Activated T-helper 2 cell treated with anti-CD3 and anti-CD28 coated beads, Interferon-gamma antibody, Interleukin-2, Interleukin-4, amounts not matched to agents 10 μg/mL and 5 μg/mL and 100 μg/mL, durations not matched to agents 14 hours and 24 hours and 36 hours (primary cell): ENCODE measurements around the gene CDH1. TPM values are rescaled to one million over a fixed set of nuclear protein-coding genes. Genes with fewer than 3 reads are reported as not detected.

ENCODE experiments used
- DNase-seq: peaks from one replicate; pipeline ENCODE4 v3.0.0; 2021; ENCODE audit warnings: low spot score
- H3K27ac Mint-ChIP-seq: one replicate; pipeline ENCODE4 v1.8.0; 2021; ENCODE audit warnings: mixed read lengths
- H3K27me3 Mint-ChIP-seq: one replicate; pipeline ENCODE4 v1.8.0; 2021; ENCODE audit warnings: low read depth, mixed read lengths
- H3K36me3 Mint-ChIP-seq: one replicate; pipeline ENCODE4 v1.8.0; 2021; ENCODE audit warnings: low read depth, mixed read lengths
- H3K4me1 Mint-ChIP-seq: one replicate; pipeline ENCODE4 v1.8.0; 2021; ENCODE audit warnings: low read depth, mixed read lengths
- H3K4me3 Mint-ChIP-seq: one replicate; pipeline ENCODE4 v1.8.0; 2021; ENCODE audit warnings: low read depth, mild to moderate bottlenecking, moderate library complexity, mixed read lengths
- H3K9me3 Mint-ChIP-seq: one replicate; pipeline ENCODE4 v1.8.0; 2021; ENCODE audit warnings: mixed read lengths
- intact Hi-C: fragments of 100-400 bp; cut with micrococcal nuclease; formaldehyde crosslinking; loops from one replicate; pipeline ENCODE4 v1.15.1; 2023
- total RNA-seq: library from RNA; stranded (reverse); gene quantifications from 2 replicates; pipeline ENCODE4 v1.2.3, GENCODE V29; 2022

Gene CDH1
- total RNA-seq, 1 donor from 2014 or later = 1.0 TPM

DNA sequence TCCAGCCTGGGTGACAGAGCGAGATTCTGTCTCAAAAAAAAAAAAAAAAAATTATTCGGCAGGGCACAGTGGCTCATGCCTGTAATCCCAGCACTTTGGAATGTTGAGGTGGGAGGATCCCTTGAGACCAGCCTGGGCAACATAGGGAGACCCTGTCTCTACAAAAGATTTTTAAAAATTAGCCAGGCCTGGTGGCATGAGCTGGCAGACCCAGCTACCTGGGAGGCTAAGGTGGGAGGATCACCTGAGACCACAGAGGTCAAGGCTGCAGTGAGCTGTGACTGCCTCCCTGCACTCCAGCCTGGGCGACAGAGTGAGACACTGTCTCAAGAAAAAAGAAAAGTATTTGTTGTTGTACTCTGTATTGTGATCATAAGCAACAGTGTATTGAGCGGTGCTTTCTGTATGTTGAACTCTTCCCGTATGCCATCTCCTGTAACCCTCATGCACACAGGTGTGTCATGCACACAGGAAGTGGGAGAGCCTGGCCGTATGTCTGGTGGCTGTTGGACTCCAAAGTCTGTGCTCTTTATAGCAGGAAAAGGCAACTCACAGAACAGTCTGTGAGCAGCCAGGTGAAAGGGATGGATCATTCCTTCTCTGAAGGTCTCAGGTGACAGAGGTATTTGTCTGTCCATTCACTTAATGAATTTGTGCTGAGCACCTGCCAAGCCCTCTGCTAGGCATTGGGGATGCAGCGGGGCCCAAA, 17.1 kb downstream of the CDH1 start:
- Mint-ChIP-seq H3K27ac (peak overlapping the region; percentile 17), H3K4me3 (no peak overlapping the region), H3K4me1 (peaks cover 54% of the 10 kb centered on the region), H3K27me3 (peaks cover 6% of the 10 kb centered on the region), H3K9me3 (no peaks in the 10 kb centered on the region), H3K36me3 (no peaks in the 10 kb centered on the region)
- intact Hi-C loops = no loop called here
- DNase-seq = no peak

DNA sequence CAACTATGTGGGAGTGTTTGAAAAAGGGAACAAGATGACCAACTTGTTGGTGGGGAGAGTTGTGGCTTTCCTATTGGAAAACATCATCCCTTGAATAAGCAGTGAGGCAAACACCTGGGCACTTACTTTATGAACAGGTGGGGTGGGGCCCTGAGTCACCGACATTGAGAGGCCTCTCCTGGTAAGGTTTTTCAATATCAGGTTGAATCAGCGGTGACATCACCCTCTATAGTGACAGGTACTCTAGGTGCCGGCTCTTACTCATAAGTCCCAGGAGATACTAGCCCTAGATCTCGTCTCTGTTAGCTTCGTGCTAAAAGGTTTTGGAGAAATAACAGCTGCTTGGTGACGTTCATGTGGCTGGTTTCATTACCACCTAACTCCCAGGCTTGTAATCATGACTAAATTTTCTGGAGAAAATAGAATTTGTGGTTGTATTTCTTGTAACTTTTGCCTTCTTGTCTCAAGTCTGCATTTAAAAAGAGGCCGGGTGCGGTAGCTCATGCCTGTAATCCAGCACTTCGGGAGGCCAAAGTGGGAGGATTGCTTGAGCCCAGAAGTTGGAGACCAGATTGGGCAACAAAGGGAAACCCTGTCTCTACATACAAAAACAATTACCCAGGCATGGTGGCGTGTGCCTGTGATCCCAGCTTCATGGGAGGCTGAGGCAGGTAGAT, 19.3 kb downstream of the CDH1 start:
- peak overlapping the region; percentile 9 for H3K4me3 Mint-ChIP-seq
- DNase-seq = peak; percentile 55
- no peaks in the 10 kb centered on the region for H3K27me3 Mint-ChIP-seq
- no peaks in the 10 kb centered on the region for H3K36me3 Mint-ChIP-seq
- intact Hi-C loops = loop anchor here (1.0 to 2.0 kb wide), 5 partner anchors 8 to 410 kb away; partner anchors contain the start of gene TANGO6
- no peaks in the 10 kb centered on the region for H3K9me3 Mint-ChIP-seq
- H3K27ac Mint-ChIP-seq = peak overlapping the region; percentile 89
- H3K4me1 Mint-ChIP-seq = peaks cover 63% of the 10 kb centered on the region

DNA sequence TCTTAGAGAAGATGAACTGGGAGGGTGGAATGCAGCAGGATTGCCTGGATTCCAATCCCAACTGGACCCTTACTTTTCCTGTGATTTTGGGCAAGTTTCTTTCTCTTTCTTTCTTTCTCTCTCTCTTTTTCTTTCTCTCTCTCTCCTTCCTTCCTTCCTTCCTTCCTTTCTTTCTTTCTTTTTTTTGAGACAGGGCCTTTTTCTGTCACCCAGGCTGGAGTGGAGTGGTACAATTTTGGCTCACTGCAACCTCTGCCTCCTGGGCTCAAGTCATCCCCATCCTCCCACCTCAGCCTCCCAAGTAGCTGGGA, 20.5 kb downstream of the CDH1 start:
- intact Hi-C loops = loop anchor here (2.0 kb wide), 1 partner anchor 85 kb away; the partner anchor contains the start of gene TANGO6
- H3K4me1 Mint-ChIP-seq = peaks cover 59% of the 10 kb centered on the region

DNA sequence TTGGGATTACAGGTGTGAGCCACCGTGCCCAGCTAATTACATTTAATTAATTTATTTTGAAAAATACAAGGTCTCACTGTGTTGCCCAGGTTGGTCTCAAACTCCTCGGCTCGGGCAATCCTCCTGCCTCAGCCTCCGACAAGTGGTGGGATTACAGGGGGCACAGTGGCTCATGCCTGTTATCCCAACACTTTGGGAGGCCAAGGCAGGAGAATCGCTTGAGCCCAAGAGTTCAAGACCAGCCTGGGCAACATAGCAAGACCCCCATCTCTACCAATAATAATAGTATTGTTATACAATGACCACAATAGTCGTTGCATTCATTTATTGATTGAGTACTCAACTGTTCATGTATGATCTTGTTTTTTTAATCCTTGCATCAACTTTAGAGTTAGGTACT, 22.0 kb downstream of the CDH1 start:
- Mint-ChIP-seq H3K27ac (no peak overlapping the region), H3K27me3 (no peaks in the 10 kb centered on the region), H3K9me3 (no peaks in the 10 kb centered on the region), H3K4me1 (peaks cover 60% of the 10 kb centered on the region), H3K4me3 (no peak overlapping the region), H3K36me3 (no peaks in the 10 kb centered on the region)
- intact Hi-C loops = no loop called here
- no peak for DNase-seq

More for the DNA sequence above, 20.5 kb downstream of the CDH1 start:
- DNase-seq = no peak
- H3K4me3 Mint-ChIP-seq = peak overlapping the region; percentile 57
- no peaks in the 10 kb centered on the region for H3K27me3 Mint-ChIP-seq
- H3K27ac Mint-ChIP-seq = peak overlapping the region; percentile 89
- no peaks in the 10 kb centered on the region for H3K36me3 Mint-ChIP-seq
- H3K9me3 Mint-ChIP-seq = no peaks in the 10 kb centered on the region

DNA sequence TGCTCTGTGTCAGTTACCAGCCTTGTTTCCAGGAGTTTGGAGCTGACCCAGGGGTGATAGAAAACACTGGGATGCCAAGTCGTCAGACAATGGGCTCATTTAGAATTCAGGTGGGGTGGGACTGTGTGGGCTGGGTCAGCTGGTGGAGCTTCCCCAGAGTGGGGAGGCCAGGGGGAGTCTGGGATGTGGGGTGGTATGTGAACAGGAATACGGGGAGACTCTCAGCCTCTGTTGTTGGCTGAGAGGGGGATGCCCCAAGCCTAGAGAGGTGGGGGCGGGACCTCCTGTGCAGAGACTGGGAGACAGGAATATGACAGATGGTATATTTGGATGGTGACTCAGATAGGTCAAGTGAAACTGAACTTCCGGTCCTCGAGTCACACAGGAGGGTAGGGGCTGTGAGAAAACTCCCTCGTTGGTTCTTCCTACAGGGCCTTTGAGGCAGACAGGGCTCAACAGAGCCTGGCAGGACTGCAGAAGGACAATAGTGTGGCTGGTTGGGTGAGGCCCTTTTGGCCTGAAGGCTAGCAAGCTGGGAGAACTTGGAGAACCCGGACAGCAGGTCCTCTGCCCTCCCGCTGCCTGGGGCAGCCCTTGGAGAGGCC, 23.7 kb downstream of the CDH1 start:
- DNase-seq = peak; percentile 24
- Mint-ChIP-seq H3K36me3 (no peaks in the 10 kb centered on the region), H3K4me1 (peaks cover 61% of the 10 kb centered on the region), H3K4me3 (no peak overlapping the region), H3K27me3 (no peaks in the 10 kb centered on the region), H3K9me3 (no peaks in the 10 kb centered on the region), H3K27ac (peak overlapping the region; percentile 23)
- intact Hi-C loops = no loop called here

DNA sequence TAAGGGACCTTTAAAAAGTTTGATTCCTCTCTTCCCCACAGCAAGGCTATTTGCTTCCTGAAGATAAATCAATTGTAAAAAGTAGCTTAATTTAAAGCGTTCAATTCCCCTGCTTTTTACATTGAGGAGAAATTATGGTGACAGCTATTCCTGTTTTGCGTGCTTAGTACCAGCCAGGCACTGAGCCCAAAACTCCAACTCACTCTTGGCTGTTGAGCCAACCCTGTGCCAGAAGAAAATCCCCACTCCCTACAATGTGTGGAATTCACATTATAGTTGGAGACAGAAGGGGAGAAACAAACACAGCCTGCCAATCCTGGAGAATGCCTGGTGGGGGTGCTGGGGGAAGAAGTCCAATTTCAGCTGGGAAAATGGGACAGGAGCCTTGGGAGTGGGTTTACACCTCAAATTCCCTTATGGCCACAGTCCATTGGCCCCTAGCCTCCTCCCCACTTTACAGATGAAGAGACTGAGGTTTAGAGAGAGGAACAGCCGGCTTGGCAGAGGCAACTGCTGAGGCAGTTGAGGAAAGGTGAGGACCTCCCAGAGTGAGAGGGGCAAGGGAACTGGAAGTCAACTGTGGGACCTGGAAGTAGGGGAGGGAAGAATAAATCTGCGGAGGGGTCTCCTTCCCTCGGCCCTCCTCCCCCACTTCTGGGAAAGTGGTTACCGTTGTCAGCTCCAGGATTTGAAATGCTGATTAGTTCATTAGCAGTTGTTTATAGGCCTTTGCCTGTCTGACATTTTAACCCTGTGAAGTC, 26.1 kb downstream of the CDH1 start:
- DNase-seq = no peak
- Mint-ChIP-seq H3K27ac (no peak overlapping the region), H3K36me3 (no peaks in the 10 kb centered on the region), H3K27me3 (peaks cover 4% of the 10 kb centered on the region), H3K4me3 (no peak overlapping the region), H3K4me1 (peaks cover 50% of the 10 kb centered on the region), H3K9me3 (no peaks in the 10 kb centered on the region)
- intact Hi-C loops = no loop called here

DNA sequence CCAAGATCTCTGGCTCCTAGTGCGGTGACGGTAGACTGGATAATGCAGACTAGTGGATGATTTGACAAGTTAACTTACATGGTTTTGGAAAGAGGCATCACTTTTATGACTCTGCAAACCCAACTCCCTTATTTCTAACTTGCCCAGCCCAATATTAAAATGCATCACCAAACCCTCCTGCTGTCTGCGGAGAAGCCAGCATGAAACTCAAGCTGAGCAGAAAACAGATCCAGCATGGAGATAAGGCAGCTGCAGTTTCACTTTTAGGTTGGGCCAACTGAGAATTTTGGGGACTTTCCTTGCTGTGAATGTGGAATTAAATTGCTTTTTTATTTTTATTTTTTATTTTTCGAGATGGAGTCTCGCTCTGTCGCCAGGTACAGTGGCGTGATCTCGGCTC, 27.8 kb downstream of the CDH1 start:
- intact Hi-C loops = loop anchor here (1.0 kb wide), 3 partner anchors 9 to 45 kb away; no protein-coding TSS in a partner anchor
- H3K4me3 Mint-ChIP-seq = peak overlapping the region; percentile 45
- H3K27ac Mint-ChIP-seq = peak overlapping the region; percentile 84
- H3K27me3 Mint-ChIP-seq = peaks cover 13% of the 10 kb centered on the region
- peaks cover 43% of the 10 kb centered on the region for H3K4me1 Mint-ChIP-seq
- DNase-seq = peak; percentile 61
- no peaks in the 10 kb centered on the region for H3K36me3 Mint-ChIP-seq
- H3K9me3 Mint-ChIP-seq = no peaks in the 10 kb centered on the region

DNA sequence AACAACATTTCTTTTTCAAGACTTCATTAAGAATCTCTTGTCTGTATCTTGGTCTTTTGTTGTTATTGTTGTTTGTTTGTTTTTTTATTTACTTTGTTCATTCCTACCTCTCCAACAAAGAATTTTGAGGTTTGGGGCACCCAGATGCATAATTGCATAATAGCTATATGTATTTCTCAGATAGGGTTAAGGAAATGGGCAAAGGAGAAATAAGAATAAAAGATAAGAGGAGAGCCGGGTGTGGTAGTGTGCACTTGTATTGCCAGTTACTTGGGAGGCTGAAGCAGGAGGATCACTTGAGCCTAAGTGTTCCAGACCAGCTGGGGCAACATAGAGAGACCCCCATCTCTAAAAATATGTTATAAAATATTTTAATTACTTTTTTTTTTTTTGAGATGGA, 30.5 kb downstream of the CDH1 start:
- H3K27ac Mint-ChIP-seq = no peak overlapping the region
- H3K27me3 Mint-ChIP-seq = peaks cover 23% of the 10 kb centered on the region
- no peak overlapping the region for H3K4me3 Mint-ChIP-seq
- intact Hi-C loops = no loop called here
- no peaks in the 10 kb centered on the region for H3K36me3 Mint-ChIP-seq
- DNase-seq = no peak
- peaks cover 31% of the 10 kb centered on the region for H3K4me1 Mint-ChIP-seq
- H3K9me3 Mint-ChIP-seq = no peaks in the 10 kb centered on the region

DNA sequence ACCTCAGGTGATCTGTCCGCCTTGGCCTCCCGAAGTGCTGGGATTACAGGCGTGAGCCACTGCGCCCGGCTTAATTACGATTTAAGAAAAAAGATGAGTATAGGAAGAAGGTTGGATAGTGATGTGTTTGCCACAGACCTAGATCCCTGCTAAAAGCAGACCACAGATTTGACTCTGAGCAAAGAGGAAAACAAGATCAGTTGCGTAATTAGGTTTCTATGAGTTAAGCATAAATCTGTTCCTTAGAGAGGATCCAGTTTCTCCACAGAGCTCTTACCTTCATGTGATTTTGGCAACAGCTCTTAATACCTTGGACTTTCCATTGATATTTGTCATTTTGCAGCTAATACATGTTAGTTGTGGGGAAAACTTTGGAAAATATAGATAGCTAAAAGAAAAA, 31.1 kb downstream of the CDH1 start:
- H3K36me3 Mint-ChIP-seq = no peaks in the 10 kb centered on the region
- peaks cover 26% of the 10 kb centered on the region for H3K27me3 Mint-ChIP-seq
- no peak overlapping the region for H3K4me3 Mint-ChIP-seq
- no peak overlapping the region for H3K27ac Mint-ChIP-seq
- intact Hi-C loops = no loop called here
- no peaks in the 10 kb centered on the region for H3K9me3 Mint-ChIP-seq
- no peak for DNase-seq
- peaks cover 27% of the 10 kb centered on the region for H3K4me1 Mint-ChIP-seq

DNA sequence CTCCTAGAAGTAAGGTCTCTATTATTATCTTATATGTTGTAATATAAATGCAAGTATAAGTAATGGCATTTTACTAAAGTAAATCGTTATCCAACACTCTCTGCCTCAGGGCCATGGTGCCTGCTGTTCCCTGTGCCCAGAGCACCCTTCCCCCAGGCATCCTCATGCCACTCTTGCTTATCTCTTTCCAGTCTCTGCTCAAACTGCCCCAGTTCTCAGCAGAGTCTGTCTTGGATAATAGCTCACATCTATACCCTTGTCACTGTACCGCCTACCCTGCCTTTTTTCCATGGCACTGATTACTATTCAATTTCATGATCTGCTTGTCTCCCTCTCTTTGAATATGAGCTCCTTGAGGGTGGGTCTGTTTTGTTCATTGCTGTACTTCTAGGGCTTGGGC, 31.7 kb downstream of the CDH1 start:
- peaks cover 29% of the 10 kb centered on the region for H3K27me3 Mint-ChIP-seq
- H3K36me3 Mint-ChIP-seq = no peaks in the 10 kb centered on the region
- H3K4me1 Mint-ChIP-seq = peaks cover 24% of the 10 kb centered on the region
- DNase-seq = no peak
- no peak overlapping the region for H3K4me3 Mint-ChIP-seq
- intact Hi-C loops = no loop called here
- H3K27ac Mint-ChIP-seq = no peak overlapping the region
- H3K9me3 Mint-ChIP-seq = no peaks in the 10 kb centered on the region

DNA sequence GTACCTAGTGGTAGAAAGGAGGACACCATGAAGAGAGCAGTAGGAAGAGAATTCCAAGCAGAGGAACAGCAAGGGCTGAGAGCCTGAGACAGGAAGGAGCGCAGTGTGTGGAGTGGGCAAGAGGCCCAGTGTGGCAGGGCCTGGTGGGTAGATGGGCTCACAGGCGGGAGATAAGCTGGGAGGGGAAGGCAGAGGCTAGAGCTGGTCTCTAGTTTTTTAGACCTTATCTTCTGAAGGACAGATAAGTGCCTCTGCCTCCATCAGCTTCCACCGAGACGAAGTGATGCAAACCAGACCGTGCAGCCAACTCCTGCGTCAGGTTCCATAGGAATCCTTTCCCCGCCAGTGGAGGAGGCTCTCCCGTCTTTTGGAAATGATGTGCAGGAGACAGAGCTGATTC, 33.6 kb downstream of the CDH1 start:
- Mint-ChIP-seq H3K4me3 (no peak overlapping the region), H3K4me1 (peaks cover 14% of the 10 kb centered on the region), H3K9me3 (no peaks in the 10 kb centered on the region), H3K27me3 (peaks cover 39% of the 10 kb centered on the region), H3K27ac (no peak overlapping the region), H3K36me3 (no peaks in the 10 kb centered on the region)
- intact Hi-C loops = no loop called here
- no peak for DNase-seq

DNA sequence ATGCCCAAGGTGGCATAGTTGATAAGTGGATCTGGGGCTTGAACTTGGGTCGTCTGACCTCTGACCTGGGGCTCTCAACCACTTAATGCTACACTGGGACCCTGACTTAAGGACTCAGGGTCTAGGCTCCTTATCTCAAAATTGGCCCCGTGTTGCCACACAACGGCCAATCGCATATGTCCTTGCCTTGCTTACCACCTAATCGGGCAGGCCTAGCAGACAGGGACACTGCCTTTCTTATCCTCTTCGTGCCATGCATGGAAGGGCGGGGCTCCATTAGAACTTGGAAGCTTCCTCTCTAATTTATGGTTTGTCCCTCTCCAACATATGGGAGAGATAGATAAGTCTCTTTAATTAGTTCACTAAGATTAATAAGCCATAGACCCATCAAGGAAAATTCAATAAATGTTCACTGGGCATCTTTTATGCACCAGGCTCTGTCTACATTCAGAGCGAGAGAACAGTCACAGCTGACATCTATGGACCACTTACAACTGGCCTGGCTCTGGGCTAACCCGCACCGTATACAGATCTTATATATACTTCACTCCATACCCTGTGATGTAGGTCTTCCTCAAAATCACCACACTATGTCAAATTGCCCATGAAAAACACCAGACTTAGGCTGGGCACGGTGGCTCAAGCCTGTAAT, 35.1 kb downstream of the CDH1 start:
- Mint-ChIP-seq H3K27ac (no peak overlapping the region), H3K4me1 (peaks cover 17% of the 10 kb centered on the region), H3K27me3 (peaks cover 42% of the 10 kb centered on the region), H3K4me3 (no peak overlapping the region), H3K36me3 (no peaks in the 10 kb centered on the region), H3K9me3 (no peaks in the 10 kb centered on the region)
- no peak for DNase-seq
- intact Hi-C loops = no loop called here
